ENCODE data around the gene CAMK2B.

- no peak for TF ChIP-seq POLR2A (IDR thresholded peaks at IDR 0.05)
- TF ChIP-seq, protein P1, sequence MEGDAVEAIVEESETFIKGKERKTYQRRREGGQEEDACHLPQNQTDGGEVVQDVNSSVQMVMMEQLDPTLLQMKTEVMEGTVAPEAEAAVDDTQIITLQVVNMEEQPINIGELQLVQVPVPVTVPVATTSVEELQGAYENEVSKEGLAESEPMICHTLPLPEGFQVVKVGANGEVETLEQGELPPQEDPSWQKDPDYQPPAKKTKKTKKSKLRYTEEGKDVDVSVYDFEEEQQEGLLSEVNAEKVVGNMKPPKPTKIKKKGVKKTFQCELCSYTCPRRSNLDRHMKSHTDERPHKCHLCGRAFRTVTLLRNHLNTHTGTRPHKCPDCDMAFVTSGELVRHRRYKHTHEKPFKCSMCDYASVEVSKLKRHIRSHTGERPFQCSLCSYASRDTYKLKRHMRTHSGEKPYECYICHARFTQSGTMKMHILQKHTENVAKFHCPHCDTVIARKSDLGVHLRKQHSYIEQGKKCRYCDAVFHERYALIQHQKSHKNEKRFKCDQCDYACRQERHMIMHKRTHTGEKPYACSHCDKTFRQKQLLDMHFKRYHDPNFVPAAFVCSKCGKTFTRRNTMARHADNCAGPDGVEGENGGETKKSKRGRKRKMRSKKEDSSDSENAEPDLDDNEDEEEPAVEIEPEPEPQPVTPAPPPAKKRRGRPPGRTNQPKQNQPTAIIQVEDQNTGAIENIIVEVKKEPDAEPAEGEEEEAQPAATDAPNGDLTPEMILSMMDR (IDR thresholded peaks at IDR 0.05): no peak
Measured at GRCh38 chr7:44258423-44258760, 67.0 kb downstream of the CAMK2B start.
